Left forelimb (tissue), 1 donor: Measurements from ENCODE around the gene WDR47.

Source experiments
- DNase-seq: peaks from one replicate; pipeline ENCODE4 v3.0.0-alpha.2; 2018; ENCODE audit warnings: low spot score

WDR47 gene

DNA sequence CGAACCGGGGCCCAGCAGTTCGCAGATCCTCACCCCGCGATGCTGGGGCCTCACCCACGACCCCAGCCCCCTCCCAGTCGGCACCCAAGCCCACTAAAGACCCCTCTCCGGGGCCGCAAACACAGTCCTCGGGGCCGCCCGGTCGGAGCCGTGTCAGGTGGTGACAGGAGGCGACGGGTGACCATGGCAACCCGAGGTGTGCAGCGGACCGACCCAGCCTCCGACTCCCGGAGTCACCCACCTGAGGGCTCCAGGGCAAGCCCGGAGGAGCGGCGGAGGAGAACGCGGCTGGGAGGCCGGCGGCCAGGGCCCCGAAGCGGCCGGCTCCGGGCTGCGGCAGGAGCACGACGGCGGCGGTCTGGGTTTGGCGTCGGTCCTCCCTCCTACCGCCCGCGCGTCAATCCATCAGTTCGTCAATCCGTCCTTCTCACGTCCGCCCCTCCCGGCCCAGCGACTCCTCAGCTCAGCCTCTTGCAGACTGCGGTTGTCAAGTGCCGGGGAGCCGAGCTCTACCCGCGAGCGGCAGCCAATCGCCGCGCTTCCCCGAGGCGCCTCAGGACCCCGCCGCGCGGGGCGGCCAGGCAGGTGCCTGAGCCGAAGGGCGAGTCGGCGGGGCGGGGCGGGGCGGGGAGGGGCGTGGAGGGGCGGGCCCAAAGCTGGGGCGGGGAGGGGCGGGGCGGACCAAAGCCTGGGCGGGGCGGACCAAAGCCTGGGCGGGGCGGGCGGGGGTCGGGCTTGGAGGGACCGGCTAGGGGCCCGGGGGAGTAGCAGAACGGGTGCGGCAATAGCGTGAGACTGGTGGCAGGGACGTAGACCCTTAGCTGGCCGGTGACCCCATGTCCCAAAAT is at the start of gene WDR47:
Gene WDR47, minus strand, starts transcription at position 482 of the 848 bp plus-strand sequence. CDS start 18,590 bp downstream, outside the sequence.
- DNase-seq, result peak; percentile 95

DNA sequence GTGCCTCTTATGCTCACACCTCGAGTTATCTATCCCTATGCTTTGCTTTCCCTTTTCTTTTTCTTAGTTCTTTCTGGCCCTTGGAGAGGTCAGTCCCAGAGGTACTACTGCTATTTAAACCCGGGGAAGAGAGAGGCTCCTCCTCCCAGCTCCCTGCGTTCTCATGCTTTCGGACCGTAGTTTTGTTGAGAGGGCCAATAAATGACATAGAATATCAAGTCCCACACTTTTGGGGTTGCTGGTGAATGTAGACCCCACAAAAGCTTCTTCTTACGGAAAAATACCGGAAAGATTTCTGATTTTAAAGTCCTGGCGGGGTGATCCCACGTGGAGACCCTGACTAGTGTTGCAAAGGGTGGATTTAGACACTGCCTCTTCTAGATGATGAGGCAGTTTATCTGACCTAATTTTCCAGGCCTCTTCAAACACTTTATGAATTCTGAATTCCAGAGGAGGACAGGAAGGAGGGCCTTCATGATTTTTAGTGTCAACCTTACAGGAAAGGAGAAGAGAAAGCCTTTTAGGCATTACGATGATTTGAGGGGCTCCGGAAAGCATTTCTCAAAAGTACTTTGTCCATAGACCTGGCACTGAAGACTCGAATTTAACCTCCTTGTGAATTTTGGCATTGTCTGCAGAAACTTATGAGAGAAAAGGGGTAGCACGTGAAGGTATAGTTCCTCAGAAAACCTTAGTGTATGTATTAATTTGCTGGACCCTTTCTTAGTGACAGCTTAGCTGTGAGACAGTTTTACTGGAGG is 49.4 kb upstream of the WDR47 start:
- no peak for DNase-seq

DNA sequence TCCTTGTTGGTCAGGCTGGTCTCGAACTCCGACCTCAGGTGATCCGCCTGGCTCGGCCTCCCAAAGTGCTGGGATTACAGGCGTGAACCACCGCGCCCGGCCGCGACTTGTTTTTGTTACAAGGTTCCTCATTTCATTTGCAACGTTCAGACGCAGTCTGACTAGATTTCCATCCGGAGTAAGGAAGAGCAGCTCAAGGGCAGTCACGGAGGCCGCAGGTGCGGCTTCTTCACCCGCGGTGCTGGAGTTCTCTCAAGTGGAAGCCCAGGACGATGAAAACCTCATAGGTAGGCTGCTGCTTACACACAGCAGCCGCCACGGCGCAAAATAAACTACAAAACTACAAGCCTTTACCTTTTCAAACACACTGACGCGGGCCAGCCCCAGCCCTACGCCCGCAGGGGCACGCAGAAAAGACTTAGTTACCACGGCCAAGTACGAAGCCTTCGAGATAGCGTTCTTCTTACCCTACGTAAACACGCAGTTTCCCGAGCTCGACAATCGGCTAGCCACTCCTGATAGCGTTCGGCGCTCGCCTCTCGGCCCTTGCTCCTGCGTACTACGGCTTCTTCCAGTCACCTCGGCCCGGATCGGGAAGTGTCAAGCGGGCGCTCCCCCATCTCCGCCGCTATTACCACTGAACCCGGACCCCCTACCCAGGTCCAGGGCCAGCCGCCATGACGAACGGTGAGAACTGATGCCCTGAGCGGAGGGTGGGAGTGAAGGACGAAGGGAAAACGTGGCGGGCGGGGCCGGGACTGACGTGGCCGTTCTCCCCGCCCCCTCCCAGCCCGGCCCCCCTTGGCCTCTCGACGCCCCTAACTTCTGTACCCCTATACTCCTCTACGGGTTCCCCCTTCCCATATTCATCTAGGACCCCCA is 48.5 kb upstream of the WDR47 start, which contains the start of gene TMEM167B:
Gene TMEM167B, plus strand, starts transcription at position 569 of the 882 bp plus-strand sequence. Its CDS starts 109 bp downstream, at position 678.
- peak; percentile 94 for DNase-seq

GRCh38 chr1:109089242-109090015 is 47.5 kb upstream of the WDR47 start:
- peak; percentile 72 for DNase-seq

GRCh38 chr1:109084563-109085517 is 42.9 kb upstream of the WDR47 start:
- DNase-seq, result no peak

DNA sequence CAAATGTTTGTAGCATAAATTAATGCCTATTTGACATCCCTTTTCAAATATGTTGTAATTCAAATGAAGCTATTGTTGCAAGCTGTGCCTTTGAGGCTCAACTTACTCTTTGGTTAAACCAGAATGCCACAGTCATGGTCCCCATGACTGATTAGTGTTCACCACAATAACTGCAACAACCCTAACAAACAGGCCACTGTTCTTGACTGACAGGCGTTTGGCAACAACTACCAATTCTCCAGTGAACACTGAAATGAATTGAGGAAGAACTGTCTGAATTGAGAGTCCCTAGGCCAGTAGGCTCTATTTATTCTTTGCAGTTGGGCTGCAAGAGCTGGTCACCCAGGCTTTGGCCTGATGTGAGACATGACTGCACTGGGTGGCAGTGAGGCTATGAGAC is 42.0 kb upstream of the WDR47 start:
- no peak for DNase-seq

DNA sequence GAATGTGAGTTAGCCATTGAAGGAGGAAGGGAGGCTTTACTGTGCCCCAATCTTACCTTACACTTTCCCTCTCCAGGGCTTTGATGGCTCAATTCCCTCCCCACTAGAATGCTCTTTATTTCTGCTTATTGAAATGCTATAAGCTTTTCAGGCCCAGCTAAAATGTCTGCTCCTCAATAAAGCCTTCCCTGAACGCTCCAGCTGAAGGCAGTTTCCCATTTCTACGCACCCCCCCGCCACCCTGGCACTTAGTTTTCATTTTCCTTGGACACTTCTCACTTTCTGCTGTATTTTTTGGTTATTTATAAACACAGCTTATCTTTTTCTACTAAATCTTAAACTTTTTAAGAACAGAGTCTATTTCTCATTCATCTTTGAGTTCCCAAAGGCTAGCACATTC is 41.6 kb upstream of the WDR47 start:
- no peak for DNase-seq

- no peak for DNase-seq
Measured at GRCh38 chr1:109080441-109081082, 38.7 kb upstream of the WDR47 start.

DNA sequence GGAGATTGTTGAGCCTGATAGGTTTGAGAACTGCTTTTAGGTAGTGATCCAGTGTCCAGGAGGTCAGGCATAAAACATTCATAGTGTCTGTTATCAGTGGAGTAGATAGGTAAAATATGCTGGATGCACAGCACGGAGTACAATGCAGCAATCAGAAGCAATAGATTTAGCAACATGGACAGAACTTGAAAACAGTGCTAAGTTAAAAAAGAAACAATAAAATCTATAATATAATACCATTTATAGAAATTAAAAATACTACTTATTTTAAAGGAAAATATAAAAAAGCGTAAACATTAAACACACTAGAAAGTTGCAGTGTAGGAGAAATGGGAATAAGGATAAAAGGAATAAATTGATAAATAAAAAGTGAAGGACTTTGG is 37.3 kb upstream of the WDR47 start:
- no peak for DNase-seq

- DNase-seq, result no peak
Measured at GRCh38 chr1:109078317-109078716, 36.4 kb upstream of the WDR47 start.

DNA sequence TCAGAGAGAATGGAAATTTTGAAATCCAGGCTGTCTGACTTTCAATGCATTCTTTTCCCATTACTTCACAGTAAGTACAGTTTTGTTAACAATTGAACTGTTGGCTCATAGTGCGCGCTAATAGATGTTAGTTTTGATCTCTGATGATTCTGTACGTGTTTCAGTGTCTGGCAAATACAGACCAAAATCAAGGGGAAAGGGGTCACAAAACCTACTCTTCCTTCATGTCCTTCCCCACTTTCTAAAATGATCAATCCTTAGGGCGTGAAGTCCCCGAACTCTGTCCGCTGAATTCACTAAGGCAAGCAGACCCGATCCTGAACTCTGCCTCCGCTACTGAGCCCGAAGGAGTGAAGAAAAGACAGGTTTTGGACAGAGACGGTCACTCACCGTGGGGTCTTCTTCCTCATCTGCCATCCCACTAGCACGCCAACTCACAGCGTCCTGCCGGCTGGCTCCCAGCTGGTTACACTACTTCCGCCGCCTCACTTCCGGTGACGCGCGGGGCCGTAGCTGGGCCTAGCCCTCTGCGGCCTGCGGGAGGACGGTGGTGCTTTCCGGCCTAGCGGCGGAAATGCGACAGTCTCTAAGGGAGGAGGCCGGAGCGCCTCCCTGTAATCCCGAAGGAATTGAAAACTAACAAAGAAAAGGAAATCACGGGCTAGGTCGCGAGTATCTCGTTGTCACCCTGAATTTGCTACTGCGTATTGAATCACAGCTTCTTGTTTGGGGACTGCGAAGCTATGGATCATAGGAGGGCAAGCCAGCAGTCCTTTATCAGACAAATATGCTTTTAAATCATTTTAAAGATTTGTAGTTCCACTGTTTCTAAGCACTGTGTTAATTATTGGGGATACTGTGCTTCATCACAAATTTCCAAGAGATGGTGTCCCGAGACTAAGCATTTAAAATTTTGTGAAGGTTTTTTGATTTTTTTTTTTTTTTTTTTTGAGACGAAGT is 33.9 kb upstream of the WDR47 start, which contains the start of gene TAF13:
Gene TAF13, minus strand, starts transcription at position 473 of the 960 bp plus-strand sequence. Its CDS starts 56 bp downstream, at position 417.
- peak; percentile 96 for DNase-seq

DNA sequence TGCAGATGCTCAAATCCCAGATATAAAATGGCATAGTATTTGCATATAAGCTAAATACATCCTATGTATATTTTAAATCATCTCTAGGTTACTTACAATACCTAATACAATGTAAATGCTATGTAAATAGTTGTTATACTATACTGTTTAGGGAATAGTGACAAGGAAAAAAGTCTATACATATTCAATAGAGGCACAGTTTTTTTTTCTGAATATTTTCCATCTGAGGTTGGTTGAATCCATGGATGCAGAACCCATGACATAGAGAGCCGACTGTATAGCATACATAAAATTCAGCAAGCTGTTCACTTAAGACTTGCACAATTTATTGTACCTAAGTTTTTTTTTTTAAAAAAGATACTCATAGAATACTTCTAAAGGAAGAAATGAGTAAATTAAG is 27.4 kb upstream of the WDR47 start:
- no peak for DNase-seq

DNA sequence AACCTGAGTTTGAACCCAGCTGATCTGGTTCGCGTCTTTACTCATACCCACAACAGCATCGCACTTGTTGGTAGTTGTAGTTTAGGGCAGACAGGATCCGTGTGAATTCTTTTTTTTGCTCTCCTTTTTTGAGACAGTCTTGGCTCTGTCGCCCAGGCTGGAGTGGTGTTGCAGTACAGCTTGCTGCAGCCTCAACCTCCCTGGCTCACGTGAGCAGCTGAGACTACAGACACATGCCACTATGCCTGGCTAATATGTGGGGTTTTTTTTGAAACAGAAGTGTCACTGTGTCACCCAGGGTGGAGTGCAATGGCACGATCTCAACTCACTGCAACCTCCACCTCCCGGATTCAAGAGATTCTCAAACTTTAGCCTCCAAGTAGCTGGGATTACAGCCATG is 26.0 kb upstream of the WDR47 start:
- no peak for DNase-seq

- no peak for DNase-seq
Measured at GRCh38 chr1:109065137-109065536, 23.2 kb upstream of the WDR47 start.

GRCh38 chr1:109061183-109061582 is 19.3 kb upstream of the WDR47 start:
- DNase-seq, result no peak

DNA sequence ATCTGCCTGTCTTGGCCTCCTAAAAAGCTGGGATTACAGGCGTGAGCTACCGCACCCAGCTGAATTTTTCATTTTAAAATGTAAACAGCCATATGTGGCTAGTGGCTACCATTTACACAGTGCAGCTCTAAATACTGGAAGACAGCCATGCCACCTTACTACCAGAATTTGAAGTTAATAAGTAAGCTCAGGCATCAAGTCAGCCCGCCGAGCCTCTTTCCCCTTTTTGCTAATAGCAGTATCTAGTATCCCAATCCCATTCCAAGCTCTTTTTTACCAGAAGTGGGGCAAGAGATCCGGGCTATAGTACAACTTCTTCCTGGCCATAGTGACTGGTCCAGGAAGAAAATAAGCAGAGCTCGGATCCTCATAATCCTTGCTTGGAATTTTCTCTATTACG is 18.8 kb upstream of the WDR47 start:
- DNase-seq, result no peak

- no peak for DNase-seq
Measured at GRCh38 chr1:109059026-109059425, 17.1 kb upstream of the WDR47 start.

DNA sequence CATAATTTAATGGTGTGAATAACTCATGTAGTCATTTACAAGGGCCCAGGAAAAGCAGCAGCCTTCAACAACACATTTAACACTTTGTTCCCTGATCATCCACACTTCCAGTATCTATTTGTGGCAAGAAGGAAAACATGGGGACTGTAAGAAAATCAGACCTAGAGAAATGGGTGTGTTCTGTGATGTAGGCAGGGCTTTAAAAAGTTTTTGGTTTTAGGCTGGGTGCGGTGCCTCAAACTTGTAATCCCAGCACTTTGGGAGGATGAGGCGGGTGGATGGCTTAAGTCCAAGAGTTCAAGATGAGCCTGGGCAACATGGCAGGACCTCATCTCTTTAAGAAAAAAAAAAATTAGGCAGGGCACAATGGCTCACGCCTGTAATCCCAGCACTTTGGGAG is 14.2 kb upstream of the WDR47 start:
- no peak for DNase-seq
